NCI-H1417 (cell line): Measurements from ENCODE around the gene TBC1D3B.
"Not testable (repeated sequence)": the region's sequence is repeated elsewhere in the genome, so short reads cannot be mapped to it uniquely, and the experiment has no call there.

ENCODE experiments used
- DNase-seq, 3 experiments: peaks; one replicate each; lab custom pipeline; 2025; lab: John Stamatoyannopoulos, UW

The TBC1D3B gene

GRCh38 chr17:36181446-36182175, 5.2 kb upstream of the TBC1D3B start:
- DNase-seq, result not testable (repeated sequence)

- not testable (repeated sequence) for DNase-seq
Observed at GRCh38 chr17:36168836-36169235, 7.6 kb downstream of the TBC1D3B start.

DNA sequence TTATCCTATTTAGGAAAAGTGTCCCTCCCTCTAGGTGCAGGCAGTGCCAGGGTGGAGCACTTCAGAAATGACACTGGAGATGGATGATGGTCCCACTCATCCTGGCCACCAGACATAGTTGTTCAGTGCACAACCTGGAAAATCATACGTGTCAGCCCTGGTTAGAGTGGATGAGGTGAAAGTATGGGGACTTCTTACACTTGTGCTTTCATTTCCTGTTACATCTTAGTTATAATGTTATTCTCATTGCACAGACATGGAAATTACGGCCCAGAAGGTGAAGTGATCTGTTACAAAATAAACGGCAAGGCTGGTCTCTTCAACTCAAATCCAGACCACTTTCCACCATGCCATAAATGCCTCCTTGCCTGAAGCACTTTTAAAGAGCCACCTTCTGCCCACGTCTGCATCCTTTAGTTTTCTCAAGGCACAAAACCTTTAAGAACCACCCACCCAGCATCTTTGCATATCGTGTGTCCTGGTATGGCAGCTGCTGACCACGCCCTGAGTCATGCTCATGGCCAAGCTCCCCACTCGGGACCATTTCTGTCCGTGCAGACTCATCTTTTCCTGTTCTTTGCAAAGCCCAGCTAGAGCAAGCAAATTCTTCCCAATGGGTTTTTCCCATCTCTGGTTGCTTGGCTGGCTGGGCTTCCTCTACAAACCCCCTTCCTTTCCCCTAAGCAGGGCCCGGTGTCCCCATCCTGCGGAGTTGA, 22.4 kb downstream of the TBC1D3B start:
- DNase-seq, result no peak

GRCh38 chr17:36152639-36153120, 23.8 kb downstream of the TBC1D3B start:
- peak in 1 of 3 experiments; percentile 14 for DNase-seq

- no peak for DNase-seq
Observed at GRCh38 chr17:36151891-36152638, 24.4 kb downstream of the TBC1D3B start.

- DNase-seq, result no peak
Observed at GRCh38 chr17:36149296-36149820, 27.1 kb downstream of the TBC1D3B start.

DNA sequence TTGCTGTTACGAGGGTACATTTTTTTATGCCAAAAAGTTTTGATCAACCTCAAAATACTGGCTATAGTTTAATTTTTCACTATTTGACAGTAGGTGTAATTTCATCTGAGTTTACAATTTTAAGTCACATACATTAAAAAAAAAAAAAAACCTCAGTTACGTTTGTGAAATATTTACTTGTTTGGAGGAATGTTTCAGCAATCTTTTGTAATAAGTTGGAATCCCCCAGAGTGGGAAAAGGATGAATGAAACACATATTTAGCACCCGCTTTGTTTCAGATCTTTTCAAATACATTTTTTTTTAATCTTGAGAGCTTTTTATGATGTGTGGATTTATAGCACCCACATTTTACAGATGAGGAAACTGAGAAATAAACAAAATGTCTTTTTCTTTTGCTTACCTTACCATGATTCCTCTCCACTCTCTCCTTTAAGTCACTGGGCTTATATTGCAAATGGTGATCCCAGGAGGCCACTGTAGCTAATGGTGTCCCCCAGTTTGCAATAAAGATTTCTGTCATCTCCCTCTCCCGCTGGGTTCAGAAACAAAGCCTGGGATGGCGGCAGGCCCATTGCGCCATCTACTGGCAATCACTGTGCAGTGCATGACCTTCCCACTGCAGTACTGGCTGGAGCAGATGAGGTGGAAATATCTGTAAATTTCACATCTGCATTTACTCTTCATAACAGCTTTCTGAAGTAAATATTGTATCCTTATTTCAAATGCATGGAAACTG, 27.7 kb downstream of the TBC1D3B start:
- DNase-seq, result peak; percentile 46 to 71 (median 48)

GRCh38 chr17:36147601-36148000, 28.8 kb downstream of the TBC1D3B start:
- DNase-seq, result no peak

DNA sequence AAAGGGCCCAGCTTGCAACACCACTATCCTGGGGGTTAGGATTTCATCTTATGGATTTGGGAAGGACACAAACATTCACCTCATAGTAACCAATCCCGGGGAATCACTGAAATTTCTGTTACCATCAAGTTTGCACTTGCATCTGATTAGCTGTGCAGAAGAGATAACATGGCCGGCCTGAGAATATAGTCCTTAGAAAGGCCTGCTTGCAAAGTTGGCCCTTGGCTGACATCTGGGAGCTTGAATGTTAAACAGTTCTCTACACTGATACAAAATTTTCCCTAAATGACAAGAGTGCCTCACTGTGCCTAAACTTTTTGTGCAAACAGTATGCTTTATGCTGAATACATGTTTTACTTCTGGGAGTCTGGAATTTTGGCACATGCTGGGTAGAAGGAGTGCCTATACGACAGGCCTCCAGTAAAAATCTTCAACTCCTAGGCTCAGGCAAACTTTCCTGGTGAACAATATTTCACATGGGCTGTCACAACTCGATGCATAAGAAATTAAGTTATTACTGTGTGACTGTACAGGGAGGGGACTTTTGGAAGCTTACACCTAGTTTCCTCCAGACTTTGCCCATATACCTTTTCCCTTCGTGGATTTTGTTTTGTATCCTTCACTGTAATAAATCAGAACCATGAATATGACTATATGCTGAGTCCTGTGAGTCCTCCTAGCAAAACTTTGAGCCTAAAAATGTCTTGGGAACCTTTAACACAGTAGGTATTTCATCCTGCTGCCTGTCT, 31.3 kb downstream of the TBC1D3B start:
- no peak for DNase-seq

DNA sequence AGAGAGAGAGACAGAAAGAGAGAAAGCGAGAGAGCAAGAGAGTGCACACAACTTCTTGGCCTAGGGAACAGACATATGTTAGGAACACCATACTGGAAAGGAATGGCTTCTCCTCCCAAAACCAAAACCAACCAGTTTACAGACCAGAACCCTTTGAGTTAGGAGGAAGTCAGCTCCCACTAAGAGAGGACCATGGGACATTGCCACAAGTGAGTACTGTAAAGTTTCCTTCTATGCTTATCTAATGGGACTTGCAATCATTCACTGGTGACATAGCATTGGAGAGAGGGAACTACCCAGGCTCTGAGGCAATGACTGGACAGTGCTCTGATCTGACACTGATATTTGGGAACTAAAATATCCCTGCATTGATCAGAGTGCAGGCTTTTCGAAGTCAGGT, 32.4 kb downstream of the TBC1D3B start:
- no peak for DNase-seq

GRCh38 chr17:36142806-36143205, 33.6 kb downstream of the TBC1D3B start:
- DNase-seq, result no peak

GRCh38 chr17:36142235-36142634, 34.2 kb downstream of the TBC1D3B start:
- DNase-seq, result no peak

DNA sequence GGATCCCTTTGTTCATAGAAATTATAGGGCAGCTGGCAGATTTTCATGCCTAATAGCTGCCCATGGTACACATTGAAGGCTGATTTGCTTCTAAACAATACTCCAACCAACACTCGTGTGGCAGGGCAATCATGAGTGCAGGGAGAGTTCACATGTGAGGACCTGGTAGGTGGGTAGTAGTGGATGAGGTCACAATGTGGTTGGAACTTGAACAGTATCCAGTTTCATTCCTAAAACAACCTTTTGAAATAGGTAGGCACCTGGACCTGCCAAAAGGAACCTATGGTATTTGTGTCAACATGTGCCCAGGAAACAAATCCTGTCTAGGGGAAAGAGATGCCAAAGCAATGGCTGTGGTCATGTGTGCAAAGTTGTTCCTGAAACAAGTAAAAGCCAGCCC, 40.0 kb downstream of the TBC1D3B start:
- no peak for DNase-seq

GRCh38 chr17:36136036-36136435, 40.4 kb downstream of the TBC1D3B start:
- DNase-seq, result no peak

- no peak for DNase-seq
Observed at GRCh38 chr17:36135465-36135864, 41.0 kb downstream of the TBC1D3B start.

- peak; percentile 3 to 83 (median 49) for DNase-seq
Observed at GRCh38 chr17:36133602-36134236, 42.7 kb downstream of the TBC1D3B start.

DNA sequence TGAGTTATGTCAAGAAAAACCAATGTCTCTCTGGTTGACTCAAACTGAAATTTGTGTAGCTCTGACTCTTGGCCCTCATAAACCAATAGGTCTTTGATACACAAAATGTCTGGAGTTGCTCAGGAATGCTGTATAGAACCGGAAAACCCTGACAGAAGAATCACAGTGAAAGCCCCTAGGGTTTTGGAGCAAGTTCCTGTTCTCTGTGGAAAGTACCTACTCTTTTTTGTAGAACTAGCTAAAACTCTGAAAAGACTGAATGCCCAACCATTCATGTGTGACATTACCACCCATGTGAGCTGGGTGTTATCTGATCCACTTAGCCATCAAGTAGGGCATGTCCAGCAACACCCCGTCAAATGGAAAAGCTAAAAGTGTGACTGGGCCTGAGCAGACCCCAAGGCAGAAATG, 44.0 kb downstream of the TBC1D3B start:
- DNase-seq, result no peak

- no peak for DNase-seq
Observed at GRCh38 chr17:36131931-36132330, 44.5 kb downstream of the TBC1D3B start.

- DNase-seq, result no peak
Observed at GRCh38 chr17:36131421-36131820, 45.0 kb downstream of the TBC1D3B start.

GRCh38 chr17:36130346-36130745, 46.1 kb downstream of the TBC1D3B start:
- no peak for DNase-seq
